H9 (cell line): ENCODE data around the gene CBLIF. TPM values are rescaled to one million over a fixed set of nuclear protein-coding genes. Genes with fewer than 3 reads are reported as not detected.

Experiments used
- DNase-seq: peaks from one replicate; pipeline ENCODE4 v3.0.0-alpha.2; 2017
- H2AFZ ChIP-seq: one replicate; pipeline ENCODE4 v1.6.1; 2013; ENCODE audit warnings: mild to moderate bottlenecking, low read length, control low read depth, moderate library complexity
- H2AK5ac ChIP-seq: 2 replicates; pipeline ENCODE4 v1.6.1; 2013; ENCODE audit warnings: low read length, control low read depth, mixed read lengths; ENCODE audit not compliant: insufficient read length
- H2BK120ac ChIP-seq: one replicate; pipeline ENCODE4 v1.6.1; 2013; ENCODE audit warnings: low read depth, mild to moderate bottlenecking, low read length, control low read depth, inconsistent platforms; ENCODE audit not compliant: poor library complexity, severe bottlenecking
- H2BK12ac ChIP-seq: 2 replicates; pipeline ENCODE4 v1.6.1; 2013; ENCODE audit warnings: low read length, control low read depth, mixed read lengths, low read depth; ENCODE audit not compliant: insufficient read length
- H2BK15ac ChIP-seq: 2 replicates; pipeline ENCODE4 v1.6.1; 2013; ENCODE audit warnings: low read depth, low read length, control low read depth
- H2BK20ac ChIP-seq: one replicate; pipeline ENCODE4 v1.6.1; 2013; ENCODE audit warnings: low read depth, mild to moderate bottlenecking, low read length, control low read depth, inconsistent platforms; ENCODE audit not compliant: poor library complexity, severe bottlenecking
- H2BK5ac ChIP-seq: 2 replicates; pipeline ENCODE4 v1.6.1; 2013; ENCODE audit warnings: low read length, control low read depth, mixed read lengths; ENCODE audit not compliant: insufficient read length
- H3K14ac ChIP-seq: 2 replicates; pipeline ENCODE4 v1.6.1; 2013; ENCODE audit warnings: low read length, control low read depth; ENCODE audit not compliant: insufficient read depth
- H3K18ac ChIP-seq: 2 replicates; pipeline ENCODE4 v1.6.1; 2013; ENCODE audit warnings: low read depth, mild to moderate bottlenecking, mixed read lengths, low read length, control low read depth; ENCODE audit not compliant: insufficient read length
- H3K23ac ChIP-seq: 2 replicates; pipeline ENCODE4 v1.6.1; 2013; ENCODE audit warnings: low read length, control low read depth, mixed read lengths, low read depth; ENCODE audit not compliant: insufficient read length
- H3K23me2 ChIP-seq: 2 replicates; pipeline ENCODE4 v1.6.1; 2013; ENCODE audit warnings: low read depth, mild to moderate bottlenecking, mixed read lengths, low read length, control low read depth; ENCODE audit not compliant: insufficient read length, poor library complexity, severe bottlenecking
- H3K27ac ChIP-seq: 2 replicates; pipeline ENCODE4 v1.5.1; 2013; ENCODE audit warnings: low read length, control low read depth, mixed read lengths, low read depth; ENCODE audit not compliant: insufficient read length
- H3K27me3 ChIP-seq: 2 replicates; pipeline ENCODE4 v1.6.1; 2013; ENCODE audit warnings: low read length, control low read depth, inconsistent platforms; ENCODE audit not compliant: insufficient read depth
- H3K4ac ChIP-seq: 2 replicates; pipeline ENCODE4 v1.6.1; 2013; ENCODE audit warnings: low read depth, mild to moderate bottlenecking, control low read depth, inconsistent platforms, low read length, moderate library complexity
- H3K4me1 ChIP-seq: 2 replicates; pipeline ENCODE4 v1.6.1; 2013; ENCODE audit warnings: low read length, control low read depth, inconsistent platforms; ENCODE audit not compliant: insufficient read depth
- H3K4me2 ChIP-seq: 2 replicates; pipeline ENCODE4 v1.6.1; 2013; ENCODE audit warnings: low read length, control low read depth, mixed read lengths; ENCODE audit not compliant: insufficient read length, insufficient read depth
- H3K56ac ChIP-seq: 2 replicates; pipeline ENCODE4 v1.6.1; 2013; ENCODE audit warnings: low read depth, mild to moderate bottlenecking, mixed read lengths, low read length, control low read depth; ENCODE audit not compliant: insufficient read length
- H3K79me1 ChIP-seq: 2 replicates; pipeline ENCODE4 v1.6.1; 2013; ENCODE audit warnings: low read depth, mild to moderate bottlenecking, moderate library complexity, low read length, control low read depth, inconsistent platforms; ENCODE audit not compliant: insufficient read depth, poor library complexity, severe bottlenecking
- H3K79me2 ChIP-seq: 2 replicates; pipeline ENCODE4 v1.6.1; 2013; ENCODE audit warnings: low read length, control low read depth, inconsistent platforms; ENCODE audit not compliant: insufficient read depth
- H3K9ac ChIP-seq: 2 replicates; pipeline ENCODE4 v1.6.1; 2013; ENCODE audit warnings: low read length, control low read depth, mixed read lengths; ENCODE audit not compliant: insufficient read length; ENCODE audit errors: extremely low read depth
- H3K9me3 ChIP-seq: one replicate; pipeline ENCODE4 v1.6.1; 2013; ENCODE audit warnings: low read depth, low read length, inconsistent platforms; ENCODE audit not compliant: control insufficient read depth
- H3T11ph ChIP-seq: one replicate; pipeline ENCODE4 v1.6.1; 2013; ENCODE audit warnings: mild to moderate bottlenecking, low read length, control low read depth, inconsistent platforms
- H4K20me1 ChIP-seq: one replicate; pipeline ENCODE4 v1.6.1; 2013; ENCODE audit not compliant: control insufficient read depth, insufficient read length, insufficient read depth
- H4K5ac ChIP-seq: 2 replicates; pipeline ENCODE4 v1.6.1; 2013; ENCODE audit warnings: low read depth, mild to moderate bottlenecking, mixed read lengths, low read length, control low read depth; ENCODE audit not compliant: insufficient read length
- H4K8ac ChIP-seq: replicated peaks from 2 replicates; pipeline ENCODE4 v1.6.1; 2013; ENCODE audit warnings: low read length, control low read depth, mixed read lengths, low read depth; ENCODE audit not compliant: insufficient read length
- H4K91ac ChIP-seq: 2 replicates; pipeline ENCODE4 v1.6.1; 2013; ENCODE audit warnings: low read depth, mild to moderate bottlenecking, moderate library complexity, mixed read lengths, low read length, control low read depth; ENCODE audit not compliant: insufficient read length
- H3K27ac Mint-ChIP-seq, 3 experiments: 2 replicates in 2 of 3; 3 replicates in 1 of 3; pipeline ENCODE4 v1.8.0; 2020 to 2021; ENCODE audit warnings: mixed read lengths in 3 of 3, mild to moderate bottlenecking in 1 of 3, moderate library complexity in 1 of 3
- H3K27me3 Mint-ChIP-seq: 2 replicates; pipeline ENCODE4 v1.8.0; 2021; ENCODE audit warnings: low read depth, mild to moderate bottlenecking, moderate library complexity, mixed read lengths
- H3K36me3 Mint-ChIP-seq, 3 experiments: 2 replicates in 2 of 3; 3 replicates in 1 of 3; pipeline ENCODE4 v1.8.0; 2020 to 2021; ENCODE audit warnings: low read depth in 3 of 3, mixed read lengths in 3 of 3; ENCODE audit not compliant: insufficient read depth in 1 of 3
- H3K4me1 Mint-ChIP-seq, 2 experiments: 2 replicates each; pipeline ENCODE4 v1.8.0; 2020; ENCODE audit warnings: mixed read lengths in 2 of 2
- H3K4me3 Mint-ChIP-seq, 2 experiments: 2 replicates in 1 of 2; 3 replicates in 1 of 2; pipeline ENCODE4 v1.8.0; 2020 to 2021; ENCODE audit warnings: mild to moderate bottlenecking in 2 of 2, mixed read lengths in 2 of 2, moderate library complexity in 1 of 2
- H3K9me3 Mint-ChIP-seq, 2 experiments: 2 replicates in 1 of 2; 3 replicates in 1 of 2; pipeline ENCODE4 v1.8.0; 2020; ENCODE audit warnings: mild to moderate bottlenecking in 2 of 2, mixed read lengths in 2 of 2, moderate library complexity in 1 of 2
- WGBS: extraction: QIAGEN DNeasy Blood & Tissue Kit; methylation state at CpG from one replicate; pipeline ENCODE4 v1.1.7; 2013; ENCODE audit warnings: missing lambda C conversion rate, low lambda C conversion rate, mixed read lengths; ENCODE audit not compliant: insufficient read length; ENCODE audit errors: extremely low coverage; 5-methylcytosine and 5-hydroxymethylcytosine counted together
- total RNA-seq: library from RNA; stranded (reverse); gene quantifications from 2 replicates; pipeline ENCODE4 v1.2.1, GENCODE V29; 2021
- TF ChIP-seq, protein P1 (sequence below): fragments of 200-600 bp; sonication (generic); conservative IDR thresholded peaks from 3 replicates; pipeline ENCODE4 v1.8.0; 2021; ENCODE audit warnings: antibody characterized with exemption, mild to moderate bottlenecking

CBLIF gene
- total RNA-seq, 1 experiment from 2014 or later = not detected

DNA sequence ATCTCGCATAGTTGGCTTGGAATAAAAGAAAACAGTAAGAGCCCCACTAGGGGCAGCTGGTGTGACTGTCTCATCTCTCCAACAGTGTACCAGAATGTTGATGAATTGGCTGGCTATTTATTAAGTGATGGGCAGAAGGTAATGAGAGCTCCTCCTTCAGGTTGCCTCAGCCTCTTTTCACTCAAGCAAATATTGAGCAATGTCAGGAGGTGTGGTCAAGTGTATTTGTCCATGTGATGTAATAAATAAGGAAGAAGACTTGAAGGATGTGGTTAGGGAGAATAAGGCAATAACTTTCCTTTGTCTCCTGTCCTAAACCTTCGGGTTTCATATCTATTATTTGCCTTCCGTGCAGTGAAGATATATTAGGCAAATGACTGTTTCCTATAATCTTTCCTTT lies 21.1 kb upstream of the CBLIF start, which contains the start of gene TCN1:
Gene TCN1 (minus strand): TSS at position 91 of the 400 bp plus-strand sequence. CDS start 17 bp downstream, at position 74.
- Histone ChIP-seq H4K91ac (no peak within 1 kb of the TSS), H2BK15ac (no peak within 1 kb of the TSS), H3K79me2 (no peaks in the 10 kb centered on the region), H2BK12ac (no peak within 1 kb of the TSS), H3K27me3 (no peaks in the 10 kb centered on the region), H2BK120ac (no peak within 1 kb of the TSS), H4K8ac (no peak within 1 kb of the TSS), H4K20me1 (no peaks in the 10 kb centered on the region), H3T11ph (no peak within 1 kb of the TSS), H3K23me2 (no peaks in the 10 kb centered on the region), H2AFZ (no peak within 1 kb of the TSS), H3K4ac (no peak within 1 kb of the TSS), H3K23ac (no peak within 1 kb of the TSS), H3K9me3 (no peaks in the 10 kb centered on the region), H3K27ac (no peak within 1 kb of the TSS), H2BK20ac (no peak within 1 kb of the TSS), H3K4me2 (no peak within 1 kb of the TSS), H3K56ac (no peak within 1 kb of the TSS), H4K5ac (no peak within 1 kb of the TSS), H2AK5ac (no peak within 1 kb of the TSS), H3K18ac (no peak within 1 kb of the TSS), H2BK5ac (no peak within 1 kb of the TSS), H3K4me1 (no peaks in the 10 kb centered on the region), H3K9ac (no peak within 1 kb of the TSS), H3K14ac (no peak within 1 kb of the TSS), H3K79me1 (no peaks in the 10 kb centered on the region)
- DNase-seq = no peak
- TF ChIP-seq, protein P1, sequence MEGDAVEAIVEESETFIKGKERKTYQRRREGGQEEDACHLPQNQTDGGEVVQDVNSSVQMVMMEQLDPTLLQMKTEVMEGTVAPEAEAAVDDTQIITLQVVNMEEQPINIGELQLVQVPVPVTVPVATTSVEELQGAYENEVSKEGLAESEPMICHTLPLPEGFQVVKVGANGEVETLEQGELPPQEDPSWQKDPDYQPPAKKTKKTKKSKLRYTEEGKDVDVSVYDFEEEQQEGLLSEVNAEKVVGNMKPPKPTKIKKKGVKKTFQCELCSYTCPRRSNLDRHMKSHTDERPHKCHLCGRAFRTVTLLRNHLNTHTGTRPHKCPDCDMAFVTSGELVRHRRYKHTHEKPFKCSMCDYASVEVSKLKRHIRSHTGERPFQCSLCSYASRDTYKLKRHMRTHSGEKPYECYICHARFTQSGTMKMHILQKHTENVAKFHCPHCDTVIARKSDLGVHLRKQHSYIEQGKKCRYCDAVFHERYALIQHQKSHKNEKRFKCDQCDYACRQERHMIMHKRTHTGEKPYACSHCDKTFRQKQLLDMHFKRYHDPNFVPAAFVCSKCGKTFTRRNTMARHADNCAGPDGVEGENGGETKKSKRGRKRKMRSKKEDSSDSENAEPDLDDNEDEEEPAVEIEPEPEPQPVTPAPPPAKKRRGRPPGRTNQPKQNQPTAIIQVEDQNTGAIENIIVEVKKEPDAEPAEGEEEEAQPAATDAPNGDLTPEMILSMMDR = no peak
- no peaks in the 10 kb centered on the region for H3K4me1 Mint-ChIP-seq
- peaks cover 8 to 9% of the 10 kb centered on the region in 2 experiments; a peak in 4 of 5 replicates for H3K9me3 Mint-ChIP-seq
- no CpG with 5 or more reads among the region's 3 CpGs for WGBS
- no peak within 1 kb of the TSS for H3K4me3 Mint-ChIP-seq
- no peaks in the 10 kb centered on the region; the same call in 1 of the 2 replicates for H3K27me3 Mint-ChIP-seq
- no peak within 1 kb of the TSS for H3K27ac Mint-ChIP-seq
- peaks cover 0 to 10% (median 6%) of the 10 kb centered on the region in 3 experiments; a peak in 3 of 7 replicates for H3K36me3 Mint-ChIP-seq
